Ishikawa (cell line): Measurements from ENCODE around the gene CLTC.

Source experiments
- EP300 ChIP-seq: IDR thresholded peaks from 2 replicates; pipeline ENCODE4 v1.6.1; 2012; ENCODE audit warnings: borderline replicate concordance
- RAD21 ChIP-seq: IDR thresholded peaks from 2 replicates; pipeline ENCODE4 v1.6.1; 2012; ENCODE audit warnings: low read depth
- TF ChIP-seq, protein P1 (sequence below): IDR thresholded peaks from 2 replicates; pipeline ENCODE4 v1.6.1; 2012
- TF ChIP-seq, protein P2 (sequence below): IDR thresholded peaks from 2 replicates; pipeline ENCODE4 v1.6.1; 2012

DNA sequence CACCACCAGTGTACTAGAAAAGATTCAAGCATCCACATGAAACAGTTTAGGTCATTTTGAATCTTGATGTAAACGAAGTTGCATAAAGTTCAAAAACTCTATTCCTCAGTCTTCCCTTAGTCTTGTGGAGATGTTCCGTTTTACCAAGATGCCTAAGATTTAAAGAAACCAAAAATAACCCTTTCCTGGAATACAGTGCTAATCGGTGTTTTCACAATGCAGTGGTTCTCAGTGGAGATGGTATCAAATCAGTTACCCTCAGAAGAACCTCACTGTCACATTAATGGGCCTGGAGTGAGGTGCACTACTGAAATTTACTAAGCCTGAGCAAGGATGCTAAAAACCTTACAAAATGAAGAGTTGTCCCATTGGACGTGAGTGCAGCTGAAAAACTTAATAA lies 78.4 kb downstream of the CLTC start:
- TF ChIP-seq RAD21 = no peak
- TF ChIP-seq, protein P1, sequence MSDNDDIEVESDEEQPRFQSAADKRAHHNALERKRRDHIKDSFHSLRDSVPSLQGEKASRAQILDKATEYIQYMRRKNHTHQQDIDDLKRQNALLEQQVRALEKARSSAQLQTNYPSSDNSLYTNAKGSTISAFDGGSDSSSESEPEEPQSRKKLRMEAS = no peak
- TF ChIP-seq, protein P2, sequence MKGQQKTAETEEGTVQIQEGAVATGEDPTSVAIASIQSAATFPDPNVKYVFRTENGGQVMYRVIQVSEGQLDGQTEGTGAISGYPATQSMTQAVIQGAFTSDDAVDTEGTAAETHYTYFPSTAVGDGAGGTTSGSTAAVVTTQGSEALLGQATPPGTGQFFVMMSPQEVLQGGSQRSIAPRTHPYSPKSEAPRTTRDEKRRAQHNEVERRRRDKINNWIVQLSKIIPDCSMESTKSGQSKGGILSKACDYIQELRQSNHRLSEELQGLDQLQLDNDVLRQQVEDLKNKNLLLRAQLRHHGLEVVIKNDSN = no peak
- no peak for TF ChIP-seq EP300
